IPS-18c (cell line): ENCODE results near the gene ACVR2A.

Experiments used
- H3K4me3 ChIP-seq: 2 replicates; pipeline ENCODE4 v1.7.0; 2013; ENCODE audit warnings: low read depth, mild to moderate bottlenecking, low read length, moderate library complexity; ENCODE audit not compliant: insufficient read depth
- H3K9me3 ChIP-seq: one replicate; pipeline ENCODE4 v1.6.1; 2013; ENCODE audit warnings: mild to moderate bottlenecking, low read length, moderate library complexity; ENCODE audit not compliant: control insufficient read depth, insufficient read depth

Gene ACVR2A

GRCh38 chr2:147904051-147904450, 59.2 kb downstream of the ACVR2A start:
- no peak overlapping the region for H3K4me3 ChIP-seq

GRCh38 chr2:147909178-147909577, 64.3 kb downstream of the ACVR2A start:
- Histone ChIP-seq H3K4me3 (no peak overlapping the region), H3K9me3 (no peaks in the 10 kb centered on the region)

More at GRCh38 chr2:147904051-147904450, 59.2 kb downstream of the ACVR2A start:
- no peaks in the 10 kb centered on the region for H3K9me3 ChIP-seq

- no peaks in the 10 kb centered on the region for H3K9me3 ChIP-seq
- no peak overlapping the region for H3K4me3 ChIP-seq
Observed at GRCh38 chr2:147910990-147911473, 66.2 kb downstream of the ACVR2A start.

GRCh38 chr2:147913701-147914480, 69.1 kb downstream of the ACVR2A start:
- H3K4me3 ChIP-seq, result no peak overlapping the region
- H3K9me3 ChIP-seq, result no peaks in the 10 kb centered on the region

- no peak overlapping the region for H3K4me3 ChIP-seq
Observed at GRCh38 chr2:147916067-147916466, 71.2 kb downstream of the ACVR2A start.

GRCh38 chr2:147916723-147917122, 71.9 kb downstream of the ACVR2A start:
- Histone ChIP-seq H3K4me3 (no peak overlapping the region), H3K9me3 (no peaks in the 10 kb centered on the region)

More at GRCh38 chr2:147916067-147916466, 71.2 kb downstream of the ACVR2A start:
- H3K9me3 ChIP-seq, result no peaks in the 10 kb centered on the region

- no peak overlapping the region for H3K4me3 ChIP-seq
Observed at GRCh38 chr2:147917161-147917560, 72.3 kb downstream of the ACVR2A start.

GRCh38 chr2:147923846-147924245, 79.0 kb downstream of the ACVR2A start:
- H3K9me3 ChIP-seq, result no peaks in the 10 kb centered on the region
- no peak overlapping the region for H3K4me3 ChIP-seq

More at GRCh38 chr2:147917161-147917560, 72.3 kb downstream of the ACVR2A start:
- H3K9me3 ChIP-seq, result no peaks in the 10 kb centered on the region

GRCh38 chr2:147924647-147925046, 79.8 kb downstream of the ACVR2A start:
- Histone ChIP-seq H3K9me3 (no peaks in the 10 kb centered on the region), H3K4me3 (no peak overlapping the region)

GRCh38 chr2:147925886-147926285, 81.1 kb downstream of the ACVR2A start:
- H3K9me3 ChIP-seq, result no peaks in the 10 kb centered on the region
- H3K4me3 ChIP-seq, result no peak overlapping the region

- no peaks in the 10 kb centered on the region for H3K9me3 ChIP-seq
- H3K4me3 ChIP-seq, result no peak overlapping the region
Observed at GRCh38 chr2:147927053-147927588, 82.3 kb downstream of the ACVR2A start.

- no peaks in the 10 kb centered on the region for H3K9me3 ChIP-seq
- H3K4me3 ChIP-seq, result no peak overlapping the region
Observed at GRCh38 chr2:147933931-147934330, 89.1 kb downstream of the ACVR2A start.

GRCh38 chr2:147934881-147935620, 90.2 kb downstream of the ACVR2A start:
- Histone ChIP-seq H3K9me3 (no peaks in the 10 kb centered on the region), H3K4me3 (no peak overlapping the region)

GRCh38 chr2:147937744-147938349, 93.0 kb downstream of the ACVR2A start:
- no peaks in the 10 kb centered on the region for H3K9me3 ChIP-seq
- H3K4me3 ChIP-seq, result no peak overlapping the region

- H3K4me3 ChIP-seq, result no peak overlapping the region
- no peaks in the 10 kb centered on the region for H3K9me3 ChIP-seq
Observed at GRCh38 chr2:147939313-147939712, 94.5 kb downstream of the ACVR2A start.

GRCh38 chr2:147945660-147946059, 100.8 kb downstream of the ACVR2A start:
- Histone ChIP-seq H3K9me3 (no peaks in the 10 kb centered on the region), H3K4me3 (no peak overlapping the region)

- Histone ChIP-seq H3K4me3 (no peak overlapping the region), H3K9me3 (no peaks in the 10 kb centered on the region)
Observed at GRCh38 chr2:147952118-147952517, 107.3 kb downstream of the ACVR2A start.
